HepG2 (cell line): ENCODE results near the gene FGFBP1. TPM values are rescaled to one million over a fixed set of nuclear protein-coding genes. Genes with fewer than 3 reads are reported as not detected.

Experiments
- ATAC-seq: fragments of 200-7000 bp; cut with Tn5 transposase; 3 replicates; pipeline ENCODE4 v1.9.1; 2020; ENCODE audit warnings: mild to moderate bottlenecking, moderate library complexity
- BruUV-seq: library from RNA; stranded (reverse); fragments of 400-500 nt; replicated peaks from 2 replicates; lab custom pipeline; 2021; lab: Mats Ljungman, UMichigan
- CTCF ChIA-PET: fragments of 300-600 bp; formaldehyde crosslinking; extraction: SDS; loops from one replicate; lab custom pipeline; 2021; ENCODE audit warnings: low total read pairs, inconsistent platforms, low intra/inter-chr PET ratio; lab: Yijun Ruan, JAX
- POLR2A ChIA-PET: fragments of 350-600 bp; sonication (Branson Sonifier 250); formaldehyde crosslinking; loops from one replicate; lab custom pipeline; 2020; ENCODE audit warnings: antibody characterized with exemption, inconsistent platforms; lab: Yijun Ruan, JAX
- DNase-seq: peaks from one replicate; pipeline ENCODE4 v3.0.0-alpha.2; 2015; ENCODE audit warnings: low spot score
- FAIRE-seq: peaks from 3 replicates; lab custom pipeline; 2011; peaks lifted over from hg19 to GRCh38; lab: Jason Lieb, UNC
- H2AFZ ChIP-seq: one replicate; pipeline ENCODE4 v1.6.1; 2011; ENCODE audit warnings: low read length, inconsistent platforms
- H3K27ac ChIP-seq: fragments of 300-600 bp; 3 replicates; pipeline ENCODE4 v1.8.0; 2011; ENCODE audit warnings: mixed run types, mild to moderate bottlenecking, mixed read lengths, low read length, inconsistent platforms; ENCODE audit not compliant: insufficient read depth; ENCODE audit errors: extremely low read length
- H3K27me3 ChIP-seq, 2 experiments: fragments of 200-600 bp in 1 of 2; 2 replicates in 1 of 2; 3 replicates in 1 of 2; pipeline versions ENCODE4 v1.6.0 to v1.8.0; 2011; ENCODE audit warnings: low read length in 2 of 2, mild to moderate bottlenecking in 2 of 2, moderate library complexity in 2 of 2, inconsistent platforms in 1 of 2; ENCODE audit not compliant: insufficient read depth in 2 of 2, control insufficient read depth in 1 of 2
- H3K36me3 ChIP-seq, 2 experiments: fragments of 200-600 bp in 1 of 2; replicated peaks in 1 of 2; 2 replicates in 1 of 2; 3 replicates in 1 of 2; pipeline versions ENCODE4 v1.5.1 to v1.8.0; 2011; ENCODE audit warnings: low read length in 2 of 2, inconsistent platforms in 1 of 2; ENCODE audit not compliant: insufficient read depth in 2 of 2, control insufficient read depth in 1 of 2
- H3K4me1 ChIP-seq: 2 replicates; pipeline ENCODE4 v1.5.1; 2012; ENCODE audit warnings: low read length, inconsistent platforms; ENCODE audit not compliant: insufficient read depth
- H3K4me2 ChIP-seq: 2 replicates; pipeline ENCODE4 v1.6.0; 2011; ENCODE audit warnings: low read depth, low read length, inconsistent platforms
- H3K4me3 ChIP-seq, 3 experiments: fragments of 200-600 bp in 1 of 3; sonication (generic), shearing (Covaris generic) in 1 of 3; replicated peaks in 1 of 3; 2 replicates each; pipeline ENCODE4 v1.5.1; 2011 to 2016; ENCODE audit warnings: low read length in 3 of 3, inconsistent platforms in 2 of 3, low read depth in 2 of 3, mild to moderate bottlenecking in 2 of 3, control low read depth in 1 of 3, mixed read lengths in 1 of 3; ENCODE audit not compliant: insufficient read depth in 1 of 3
- H3K79me2 ChIP-seq: one replicate; pipeline ENCODE4 v1.6.1; 2011; ENCODE audit warnings: low read length, inconsistent platforms; ENCODE audit not compliant: insufficient read depth
- H3K9ac ChIP-seq: 2 replicates; pipeline ENCODE4 v1.6.0; 2011; ENCODE audit warnings: mild to moderate bottlenecking, low read depth, low read length, inconsistent platforms; ENCODE audit not compliant: insufficient read depth
- H3K9me3 ChIP-seq: 2 replicates; pipeline ENCODE4 v1.5.1; 2012; ENCODE audit warnings: mild to moderate bottlenecking, low read length
- H4K20me1 ChIP-seq: 2 replicates; pipeline ENCODE4 v1.6.0; 2011; ENCODE audit warnings: inconsistent platforms, mild to moderate bottlenecking, low read length, moderate library complexity; ENCODE audit not compliant: insufficient read depth
- ARID4A ChIP-seq: sonication (generic); formaldehyde crosslinking; IDR thresholded peaks from 2 replicates; pipeline ENCODE4 v1.5.0; 2020; ENCODE audit warnings: mild to moderate bottlenecking, missing genetic modification reagents, borderline replicate concordance
- CTCF ChIP-seq: sonication (generic); formaldehyde crosslinking; IDR thresholded peaks from 2 replicates; pipeline ENCODE4 v1.5.0; 2020; ENCODE audit warnings: mild to moderate bottlenecking, missing genetic modification reagents, moderate library complexity
- GLMP ChIP-seq: sonication (generic); formaldehyde crosslinking; IDR thresholded peaks from 2 replicates; pipeline ENCODE4 v1.9.0; 2021; ENCODE audit warnings: missing genetic modification reagents, mild to moderate bottlenecking, borderline replicate concordance
- RCOR2 ChIP-seq: IDR thresholded peaks from 2 replicates; pipeline ENCODE4 v1.6.1; 2016; ENCODE audit warnings: missing biosample characterization, missing genetic modification reagents
- THYN1 ChIP-seq: sonication (generic); formaldehyde crosslinking; IDR thresholded peaks from 2 replicates; pipeline ENCODE4 v1.8.1; 2023; ENCODE audit warnings: low read depth, mild to moderate bottlenecking, moderate library complexity, missing genetic modification reagents, borderline replicate concordance
- ZFX ChIP-seq: sonication (generic); formaldehyde crosslinking; IDR thresholded peaks from 2 replicates; pipeline ENCODE4 v1.4.0; 2020; ENCODE audit warnings: mild to moderate bottlenecking, low read depth, missing genetic modification reagents, moderate library complexity
- ZNF251 ChIP-seq: sonication (generic); formaldehyde crosslinking; IDR thresholded peaks from 2 replicates; pipeline ENCODE4 v1.9.0; 2021; ENCODE audit warnings: mild to moderate bottlenecking, missing genetic modification reagents
- ZNF280B ChIP-seq: sonication (generic); formaldehyde crosslinking; IDR thresholded peaks from 2 replicates; pipeline ENCODE4 v1.5.0; 2020; ENCODE audit warnings: missing genetic modification reagents, mild to moderate bottlenecking, borderline replicate concordance
- ZNF563 ChIP-seq: sonication (generic); formaldehyde crosslinking; IDR thresholded peaks from 2 replicates; pipeline ENCODE4 v1.8.0; 2022; ENCODE audit warnings: mild to moderate bottlenecking, moderate library complexity, missing genetic modification reagents
- WGBS: methylation state at CpG from one replicate; pipeline ENCODE4 v1.1.6; 2017; ENCODE audit warnings: low lambda C conversion rate; 5-methylcytosine and 5-hydroxymethylcytosine counted together
- in situ Hi-C: cut with HindIII; loops from 2 replicates; pipeline ENCODE4 v1.10.0; 2017; ENCODE audit warnings: low pct_unique_long_range_greater_than_20kb; ENCODE audit not compliant: extremely low pct_ligation_motif_present
- intact Hi-C: fragments of 100-400 bp; cut with micrococcal nuclease; formaldehyde crosslinking; loops from one replicate; pipeline ENCODE4 v1.10.0; 2022; ENCODE audit not compliant: unreplicated experiment
- polyA plus RNA-seq, 8 experiments: library from polyadenylated mRNA; depleted of rRNA in 3 of 8; stranded (reverse) in 7 of 8; unstranded in 1 of 8; fragments of >200 nt; fragmentation: Illumina TruSeq in 4 of 8; extraction: Trizol in 4 of 8; gene quantifications; 2 replicates each; pipeline versions ENCODE4 v1.2.1 to v1.2.3, GENCODE V29; 2011 to 2016; ENCODE audit warnings: low read depth in 4 of 8, missing spikeins in 1 of 8, mixed read lengths in 1 of 8; ENCODE audit not compliant: insufficient read depth in 1 of 8
- total RNA-seq, 5 experiments: library from RNA; depleted of rRNA; stranded (reverse); fragments of >200 nt; fragmentation: Illumina TruSeq; extraction: Trizol; gene quantifications; 2 replicates each; pipeline ENCODE4 v1.2.3, GENCODE V29; 2016; ENCODE audit warnings: low read depth in 1 of 5

Gene FGFBP1
- total and polyA plus RNA-seq, 2 of the 13 experiments (the other 11 are each of a cell fraction or from before 2014, with no cell fraction given) = not detected

GRCh38 chr4:15925830-15926229, 12.7 kb downstream of the FGFBP1 start:
- no peak for FAIRE-seq
- no peak for TF ChIP-seq ARID4A (CRISPR knock-in tag)
- TF ChIP-seq, all 625 proteins: peak for 0

GRCh38 chr4:15921592-15921932, 17.0 kb downstream of the FGFBP1 start:
- H3K9ac ChIP-seq = no peak overlapping the region
- CTCF ChIA-PET = no interaction called here
- TF ChIP-seq ZFX (CRISPR knock-in tag) (no peak), GLMP (CRISPR knock-in tag) (no peak), RCOR2 (no peak), ZNF251 (CRISPR knock-in tag) (no peak), THYN1 (no peak), ZNF563 (CRISPR knock-in tag) (no peak), CTCF (CRISPR knock-in tag) (no peak), ZNF280B (CRISPR knock-in tag) (no peak)

More at GRCh38 chr4:15925830-15926229, 12.7 kb downstream of the FGFBP1 start:
- no peaks in the 10 kb centered on the region for H3K9me3 ChIP-seq
- H3K27ac ChIP-seq = no peak overlapping the region
- intact Hi-C loops = no loop called here
- H3K27me3 ChIP-seq = peaks cover 3 to 26% of the 10 kb centered on the region in 2 experiments; a peak in 2 of 5 replicates
- no peak overlapping the region for H3K9ac ChIP-seq
- in situ Hi-C loops = no loop called here
- no TSS peak for BruUV-seq
- no peaks in the 10 kb centered on the region for H3K36me3 ChIP-seq
- CTCF ChIA-PET = no interaction called here
- H4K20me1 ChIP-seq = no peaks in the 10 kb centered on the region
- DNase-seq (no peak), ATAC-seq (no peak)
- no peak overlapping the region for H3K4me3 ChIP-seq
- no peaks in the 10 kb centered on the region for H3K4me1 ChIP-seq
- 4% methylated on average over 3 of the region's 3 CpGs for WGBS
- H3K79me2 ChIP-seq = no peaks in the 10 kb centered on the region
- H3K4me2 ChIP-seq = no peak overlapping the region
- H2AFZ ChIP-seq = no peak overlapping the region
- POLR2A ChIA-PET = no interaction called here

More at GRCh38 chr4:15921592-15921932, 17.0 kb downstream of the FGFBP1 start:
- Histone ChIP-seq H3K27me3 (peaks cover 0 to 8% of the 10 kb centered on the region in 2 experiments; a peak in 2 of 5 replicates), H3K79me2 (no peaks in the 10 kb centered on the region), H2AFZ (no peak overlapping the region), H3K36me3 (no peaks in the 10 kb centered on the region), H3K9me3 (no peaks in the 10 kb centered on the region), H4K20me1 (no peaks in the 10 kb centered on the region), H3K4me3 (no peak overlapping the region), H3K4me1 (no peaks in the 10 kb centered on the region), H3K27ac (no peak overlapping the region), H3K4me2 (no peak overlapping the region)
- BruUV-seq = no TSS peak
- DNase-seq (no peak), FAIRE-seq (no peak), ATAC-seq (no peak)
- POLR2A ChIA-PET = no interaction called here
- intact Hi-C loops (no loop called here), in situ Hi-C loops (no loop called here)
- 43% methylated on average over 1 of the region's 1 CpG for WGBS
